Panc1 (cell line): Measurements from ENCODE around the gene GPC6.

ENCODE experiments used
- SIN3A ChIP-seq: IDR thresholded peaks from 2 replicates; pipeline ENCODE4 v1.6.1; 2012; ENCODE audit warnings: low read depth, mild to moderate bottlenecking, low read length, moderate library complexity, borderline replicate concordance; ENCODE audit not compliant: insufficient read depth
- TF ChIP-seq, protein P1 (sequence below): fragments of 450-650 bp; IDR thresholded peaks from 2 replicates; pipeline ENCODE4 v1.5.1; 2017; ENCODE audit warnings: mild to moderate bottlenecking

DNA sequence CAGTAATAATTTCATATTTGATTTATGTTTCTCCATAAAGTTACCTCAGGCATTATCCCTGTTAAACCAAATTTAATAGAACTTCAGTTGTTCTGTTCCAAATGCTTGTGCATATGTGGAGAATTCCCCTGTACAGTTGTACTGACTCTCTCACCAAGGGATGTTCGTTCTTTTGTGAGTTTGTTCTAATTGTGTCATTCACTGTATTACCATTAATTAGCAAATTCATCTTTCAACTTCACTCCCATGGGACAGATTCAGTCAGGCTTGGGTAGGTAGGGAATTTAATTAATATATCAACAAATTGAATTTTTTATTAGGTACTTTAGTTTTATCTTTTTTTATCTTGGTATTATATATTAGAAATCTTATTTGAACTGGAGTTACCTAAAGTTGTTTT, 987.5 kb downstream of the GPC6 start:
- TF ChIP-seq, protein P1, sequence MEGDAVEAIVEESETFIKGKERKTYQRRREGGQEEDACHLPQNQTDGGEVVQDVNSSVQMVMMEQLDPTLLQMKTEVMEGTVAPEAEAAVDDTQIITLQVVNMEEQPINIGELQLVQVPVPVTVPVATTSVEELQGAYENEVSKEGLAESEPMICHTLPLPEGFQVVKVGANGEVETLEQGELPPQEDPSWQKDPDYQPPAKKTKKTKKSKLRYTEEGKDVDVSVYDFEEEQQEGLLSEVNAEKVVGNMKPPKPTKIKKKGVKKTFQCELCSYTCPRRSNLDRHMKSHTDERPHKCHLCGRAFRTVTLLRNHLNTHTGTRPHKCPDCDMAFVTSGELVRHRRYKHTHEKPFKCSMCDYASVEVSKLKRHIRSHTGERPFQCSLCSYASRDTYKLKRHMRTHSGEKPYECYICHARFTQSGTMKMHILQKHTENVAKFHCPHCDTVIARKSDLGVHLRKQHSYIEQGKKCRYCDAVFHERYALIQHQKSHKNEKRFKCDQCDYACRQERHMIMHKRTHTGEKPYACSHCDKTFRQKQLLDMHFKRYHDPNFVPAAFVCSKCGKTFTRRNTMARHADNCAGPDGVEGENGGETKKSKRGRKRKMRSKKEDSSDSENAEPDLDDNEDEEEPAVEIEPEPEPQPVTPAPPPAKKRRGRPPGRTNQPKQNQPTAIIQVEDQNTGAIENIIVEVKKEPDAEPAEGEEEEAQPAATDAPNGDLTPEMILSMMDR: no peak
- TF ChIP-seq SIN3A: no peak
